GM18511 (cell line): ENCODE data around the gene ERF.

Experiments
- ATAC-seq: cut with Tn5 transposase; IDR thresholded peaks from one replicate; pipeline ENCODE4 v1.9.1; 2021; ENCODE audit warnings: mild to moderate bottlenecking, moderate library complexity; ENCODE audit not compliant: unreplicated experiment

ERF gene

GRCh38 chr19:42219812-42220750, 34.8 kb downstream of the ERF start, which contains the start of gene ZNF526:
TSS of gene ZNF526 (plus strand) at chr19:42220312. CDS start at chr19:42224404, 4,092 bp downstream.
- peak; percentile 79 for ATAC-seq

GRCh38 chr19:42217520-42218437, 37.1 kb downstream of the ERF start, which contains the start of gene DEDD2:
TSS of gene DEDD2 (minus strand) at chr19:42217677. CDS start at chr19:42217007, 670 bp downstream.
- ATAC-seq = peak; percentile 75

- ATAC-seq = peak; percentile 7
Observed at GRCh38 chr19:42216653-42217519, 38.0 kb downstream of the ERF start.

GRCh38 chr19:42214810-42215485, 40.0 kb downstream of the ERF start:
- no peak for ATAC-seq

GRCh38 chr19:42212886-42213285, 42.0 kb downstream of the ERF start:
- ATAC-seq = no peak

- no peak for ATAC-seq
Observed at GRCh38 chr19:42208612-42209011, 46.3 kb downstream of the ERF start.

GRCh38 chr19:42207767-42208271, 47.1 kb downstream of the ERF start:
- ATAC-seq = no peak

- no peak for ATAC-seq
Observed at GRCh38 chr19:42206871-42207755, 47.8 kb downstream of the ERF start.

GRCh38 chr19:42204664-42205063, 50.3 kb downstream of the ERF start:
- no peak for ATAC-seq

GRCh38 chr19:42203700-42204099, 51.2 kb downstream of the ERF start:
- ATAC-seq = no peak

GRCh38 chr19:42202290-42202880, 52.5 kb downstream of the ERF start:
- ATAC-seq = no peak

- ATAC-seq = peak; percentile 48
Observed at GRCh38 chr19:42201489-42202289, 53.2 kb downstream of the ERF start.

GRCh38 chr19:42200116-42200715, 54.7 kb downstream of the ERF start:
- no peak for ATAC-seq

- ATAC-seq = peak; percentile 61
Observed at GRCh38 chr19:42199440-42200115, 55.4 kb downstream of the ERF start.

- ATAC-seq = peak; percentile 53
Observed at GRCh38 chr19:42198676-42199439, 56.1 kb downstream of the ERF start.
